RWPE2 (cell line): ENCODE results near the gene IL32.

ENCODE experiments used
- ATAC-seq: fragments of 200-7000 bp; cut with Tn5 transposase; 3 replicates; pipeline ENCODE4 v1.9.1; 2021; ENCODE audit warnings: low read depth
- DNase-seq: peaks from one replicate; pipeline ENCODE4 v3.0.0-alpha.2; 2020; ENCODE audit warnings: low spot score
- H3K27ac ChIP-seq: fragments of 450-650 bp; 2 replicates; pipeline ENCODE4 v1.5.1; 2017; ENCODE audit warnings: mild to moderate bottlenecking; ENCODE audit not compliant: poor library complexity, severe bottlenecking
- H3K27me3 ChIP-seq: fragments of 250-450 bp; sonication (Bioruptor Pico); 2 replicates; pipeline ENCODE4 v1.5.1; 2021; ENCODE audit warnings: mild to moderate bottlenecking, moderate library complexity; ENCODE audit not compliant: insufficient read depth, poor library complexity, severe bottlenecking
- H3K36me3 ChIP-seq: fragments of 250-450 bp; sonication (Bioruptor Pico); 2 replicates; pipeline ENCODE4 v1.5.1; 2020; ENCODE audit warnings: low read depth, mild to moderate bottlenecking, moderate library complexity
- H3K4me1 ChIP-seq: fragments of 250-450 bp; sonication (Bioruptor Pico); 2 replicates; pipeline ENCODE4 v1.5.1; 2021; ENCODE audit warnings: mild to moderate bottlenecking, moderate library complexity; ENCODE audit not compliant: insufficient read depth, poor library complexity, severe bottlenecking
- H3K4me3 ChIP-seq: fragments of 250-450 bp; sonication (Bioruptor Pico); 2 replicates; pipeline ENCODE4 v1.5.1; 2021; ENCODE audit warnings: mild to moderate bottlenecking, moderate library complexity; ENCODE audit not compliant: severe bottlenecking
- H3K9me3 ChIP-seq: fragments of 250-450 bp; sonication (Bioruptor Pico); 2 replicates; pipeline ENCODE4 v1.5.1; 2021; ENCODE audit warnings: mild to moderate bottlenecking, moderate library complexity; ENCODE audit not compliant: severe bottlenecking
- TF ChIP-seq, protein P1 (sequence below): fragments of 450-650 bp; IDR thresholded peaks from one replicate; pipeline ENCODE4 v1.5.1; 2017; ENCODE audit warnings: mild to moderate bottlenecking, moderate library complexity; ENCODE audit not compliant: poor library complexity, severe bottlenecking

IL32 gene, protein sequence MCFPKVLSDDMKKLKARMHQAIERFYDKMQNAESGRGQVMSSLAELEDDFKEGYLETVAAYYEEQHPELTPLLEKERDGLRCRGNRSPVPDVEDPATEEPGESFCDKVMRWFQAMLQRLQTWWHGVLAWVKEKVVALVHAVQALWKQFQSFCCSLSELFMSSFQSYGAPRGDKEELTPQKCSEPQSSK

GRCh38 chr16:3065069-3065741, at the start of gene IL32:
Gene IL32 (plus strand): TSS chr16:3065640. CDS start chr16:3065812, 172 bp downstream.
- peaks cover 8% of the 10 kb centered on the region for H3K4me1 ChIP-seq
- no peaks in the 10 kb centered on the region for H3K27me3 ChIP-seq
- TF ChIP-seq, protein P1, sequence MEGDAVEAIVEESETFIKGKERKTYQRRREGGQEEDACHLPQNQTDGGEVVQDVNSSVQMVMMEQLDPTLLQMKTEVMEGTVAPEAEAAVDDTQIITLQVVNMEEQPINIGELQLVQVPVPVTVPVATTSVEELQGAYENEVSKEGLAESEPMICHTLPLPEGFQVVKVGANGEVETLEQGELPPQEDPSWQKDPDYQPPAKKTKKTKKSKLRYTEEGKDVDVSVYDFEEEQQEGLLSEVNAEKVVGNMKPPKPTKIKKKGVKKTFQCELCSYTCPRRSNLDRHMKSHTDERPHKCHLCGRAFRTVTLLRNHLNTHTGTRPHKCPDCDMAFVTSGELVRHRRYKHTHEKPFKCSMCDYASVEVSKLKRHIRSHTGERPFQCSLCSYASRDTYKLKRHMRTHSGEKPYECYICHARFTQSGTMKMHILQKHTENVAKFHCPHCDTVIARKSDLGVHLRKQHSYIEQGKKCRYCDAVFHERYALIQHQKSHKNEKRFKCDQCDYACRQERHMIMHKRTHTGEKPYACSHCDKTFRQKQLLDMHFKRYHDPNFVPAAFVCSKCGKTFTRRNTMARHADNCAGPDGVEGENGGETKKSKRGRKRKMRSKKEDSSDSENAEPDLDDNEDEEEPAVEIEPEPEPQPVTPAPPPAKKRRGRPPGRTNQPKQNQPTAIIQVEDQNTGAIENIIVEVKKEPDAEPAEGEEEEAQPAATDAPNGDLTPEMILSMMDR, result no peak
- peak; percentile 71 for ATAC-seq
- no peak within 1 kb of the TSS for H3K4me3 ChIP-seq
- no peaks in the 10 kb centered on the region for H3K36me3 ChIP-seq
- no peak within 1 kb of the TSS for H3K27ac ChIP-seq
- no peaks in the 10 kb centered on the region for H3K9me3 ChIP-seq
- DNase-seq, result no peak

GRCh38 chr16:3015865-3016521, 49.4 kb upstream of the IL32 start:
- TF ChIP-seq, protein P1, result no peak
- H3K36me3 ChIP-seq, result peaks cover 4% of the 10 kb centered on the region; the same call in 1 of the 2 replicates
- H3K27me3 ChIP-seq, result no peaks in the 10 kb centered on the region
- ATAC-seq (no peak), DNase-seq (no peak)
- no peaks in the 10 kb centered on the region for H3K9me3 ChIP-seq
- H3K27ac ChIP-seq, result no peak overlapping the region
- peaks cover 7% of the 10 kb centered on the region for H3K4me1 ChIP-seq
- H3K4me3 ChIP-seq, result no peak overlapping the region

DNA sequence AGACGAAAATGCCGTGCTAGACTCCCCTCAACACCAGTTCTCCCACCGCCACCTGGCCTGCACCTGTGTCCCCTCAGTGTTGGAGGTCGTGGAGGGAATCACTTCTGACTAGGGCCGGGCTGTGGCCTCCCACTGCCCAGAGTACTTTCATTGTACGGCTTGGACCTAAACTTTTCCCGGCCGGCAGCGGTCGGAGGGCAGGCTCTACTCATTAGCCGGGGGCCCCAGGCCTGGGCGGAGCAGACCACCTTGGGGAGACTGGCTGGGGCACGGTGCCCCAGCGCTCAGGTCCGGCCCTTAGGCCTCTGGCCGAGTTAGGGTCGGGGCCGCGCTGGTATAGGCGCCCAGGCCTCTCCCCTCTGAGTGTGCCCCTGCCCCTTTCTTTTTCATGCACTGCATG, 48.1 kb upstream of the IL32 start:
- Histone ChIP-seq H3K27me3 (no peaks in the 10 kb centered on the region), H3K9me3 (no peaks in the 10 kb centered on the region), H3K4me1 (peaks cover 7% of the 10 kb centered on the region), H3K4me3 (no peak overlapping the region), H3K36me3 (peaks cover 17% of the 10 kb centered on the region), H3K27ac (no peak overlapping the region)
- ATAC-seq, result no peak
- DNase-seq, result no peak
- TF ChIP-seq, protein P1, result no peak

DNA sequence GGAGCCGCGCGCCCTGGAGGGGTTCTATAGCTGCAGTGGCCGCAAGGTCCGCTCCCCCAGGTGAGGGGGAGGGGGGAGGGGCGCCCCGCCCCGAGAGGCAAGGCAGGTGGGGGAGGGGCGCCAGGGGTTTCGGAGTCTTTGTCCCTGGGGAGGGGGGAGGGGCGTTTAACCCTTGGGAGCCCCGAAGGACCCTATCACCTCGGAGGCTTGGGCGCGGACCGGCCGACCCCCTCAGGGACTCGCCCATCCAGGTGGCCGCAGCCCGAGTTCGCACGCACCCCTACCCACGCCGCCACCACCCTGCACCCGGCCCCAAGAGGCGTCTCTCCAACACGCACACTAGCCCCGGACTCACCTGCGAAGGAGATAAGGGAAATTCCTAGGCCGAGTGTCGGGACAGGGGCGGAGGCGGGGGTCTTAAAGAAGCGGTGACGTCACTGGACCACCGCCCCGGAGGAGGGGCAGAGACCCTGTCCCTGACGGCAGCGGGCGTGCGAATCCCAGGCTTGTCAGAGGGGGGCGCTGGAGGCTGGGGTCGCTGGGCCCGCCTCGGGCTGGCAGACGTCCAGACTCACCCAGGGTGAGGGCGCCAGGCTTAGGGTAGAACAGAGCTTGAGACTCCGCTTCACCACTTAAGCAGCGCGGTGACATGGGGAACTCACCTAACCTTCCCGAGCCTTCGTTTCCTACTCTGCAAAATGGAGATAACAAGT, 47.5 kb upstream of the IL32 start, which contains the start of gene CLDN6:
CLDN6 (minus strand) TSS at position 390 of the 713 bp plus-strand sequence. CDS start 2,162 bp downstream, outside the sequence.
- Histone ChIP-seq H3K27me3 (no peaks in the 10 kb centered on the region), H3K4me3 (no peak within 1 kb of the TSS), H3K4me1 (peaks cover 9% of the 10 kb centered on the region), H3K9me3 (no peaks in the 10 kb centered on the region), H3K36me3 (peaks cover 23% of the 10 kb centered on the region), H3K27ac (no peak within 1 kb of the TSS)
- TF ChIP-seq, protein P1, result no peak
- ATAC-seq (no peak), DNase-seq (no peak)
